ENCODE measurements around the gene MGAT4A. TPM values are rescaled to one million over a fixed set of nuclear protein-coding genes. Genes with fewer than 3 reads are reported as not detected.
"Not testable (repeated sequence)": the region's sequence is repeated elsewhere in the genome, so short reads cannot be mapped to it uniquely, and the experiment has no call there.

Gene MGAT4A
- total RNA-seq, 2 donors from 2014 or later = 13.2 to 37.4 TPM

- no peak for DNase-seq (ENCODE audit: low spot score)
- Histone ChIP-seq H3K27ac (peak overlapping the region in 1 of 2 donors; percentile 91), H3K4me3 (peak overlapping the region in 1 of 2 donors; percentile 84), H3K27me3 (no peaks in the 10 kb centered on the region), H3K36me3 (no peaks in the 10 kb centered on the region), H3K9me3 (no peaks in the 10 kb centered on the region), H3K4me1 (peaks cover 0 to 27% of the 10 kb centered on the region in 2 donors)
- TF ChIP-seq, protein P1, sequence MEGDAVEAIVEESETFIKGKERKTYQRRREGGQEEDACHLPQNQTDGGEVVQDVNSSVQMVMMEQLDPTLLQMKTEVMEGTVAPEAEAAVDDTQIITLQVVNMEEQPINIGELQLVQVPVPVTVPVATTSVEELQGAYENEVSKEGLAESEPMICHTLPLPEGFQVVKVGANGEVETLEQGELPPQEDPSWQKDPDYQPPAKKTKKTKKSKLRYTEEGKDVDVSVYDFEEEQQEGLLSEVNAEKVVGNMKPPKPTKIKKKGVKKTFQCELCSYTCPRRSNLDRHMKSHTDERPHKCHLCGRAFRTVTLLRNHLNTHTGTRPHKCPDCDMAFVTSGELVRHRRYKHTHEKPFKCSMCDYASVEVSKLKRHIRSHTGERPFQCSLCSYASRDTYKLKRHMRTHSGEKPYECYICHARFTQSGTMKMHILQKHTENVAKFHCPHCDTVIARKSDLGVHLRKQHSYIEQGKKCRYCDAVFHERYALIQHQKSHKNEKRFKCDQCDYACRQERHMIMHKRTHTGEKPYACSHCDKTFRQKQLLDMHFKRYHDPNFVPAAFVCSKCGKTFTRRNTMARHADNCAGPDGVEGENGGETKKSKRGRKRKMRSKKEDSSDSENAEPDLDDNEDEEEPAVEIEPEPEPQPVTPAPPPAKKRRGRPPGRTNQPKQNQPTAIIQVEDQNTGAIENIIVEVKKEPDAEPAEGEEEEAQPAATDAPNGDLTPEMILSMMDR (IDR thresholded peaks at IDR 0.05) = no peak
Observed at GRCh38 chr2:98732430-98733051, 1.6 kb upstream of the MGAT4A start.

- H3K4me1 ChIP-seq = peaks cover 0 to 34% of the 10 kb centered on the region in 2 donors
- H3K36me3 ChIP-seq = no peaks in the 10 kb centered on the region
- H3K9me3 ChIP-seq = no peaks in the 10 kb centered on the region
- peak overlapping the region; percentile 84 to 90 for H3K4me3 ChIP-seq
- H3K27ac ChIP-seq = peak overlapping the region; percentile 89 to 91
- DNase-seq (ENCODE audit: low spot score) = no peak
- TF ChIP-seq, protein P1 (IDR thresholded peaks at IDR 0.05) = no peak
- no peaks in the 10 kb centered on the region for H3K27me3 ChIP-seq
Observed at GRCh38 chr2:98731894-98732349, 990 bp upstream of the MGAT4A start.

GRCh38 chr2:98730707-98731040 lies 258 bp downstream of the MGAT4A start:
- no peaks in the 10 kb centered on the region for H3K36me3 ChIP-seq
- peak overlapping the region; percentile 84 to 88 for H3K27ac ChIP-seq
- H3K4me1 ChIP-seq = peaks cover 0 to 41% of the 10 kb centered on the region in 2 donors
- H3K9me3 ChIP-seq = no peaks in the 10 kb centered on the region
- H3K4me3 ChIP-seq = peak overlapping the region; percentile 83 to 87
- TF ChIP-seq, protein P1 (IDR thresholded peaks at IDR 0.05) = no peak
- no peaks in the 10 kb centered on the region for H3K27me3 ChIP-seq
- DNase-seq (ENCODE audit: low spot score) = no peak

DNA sequence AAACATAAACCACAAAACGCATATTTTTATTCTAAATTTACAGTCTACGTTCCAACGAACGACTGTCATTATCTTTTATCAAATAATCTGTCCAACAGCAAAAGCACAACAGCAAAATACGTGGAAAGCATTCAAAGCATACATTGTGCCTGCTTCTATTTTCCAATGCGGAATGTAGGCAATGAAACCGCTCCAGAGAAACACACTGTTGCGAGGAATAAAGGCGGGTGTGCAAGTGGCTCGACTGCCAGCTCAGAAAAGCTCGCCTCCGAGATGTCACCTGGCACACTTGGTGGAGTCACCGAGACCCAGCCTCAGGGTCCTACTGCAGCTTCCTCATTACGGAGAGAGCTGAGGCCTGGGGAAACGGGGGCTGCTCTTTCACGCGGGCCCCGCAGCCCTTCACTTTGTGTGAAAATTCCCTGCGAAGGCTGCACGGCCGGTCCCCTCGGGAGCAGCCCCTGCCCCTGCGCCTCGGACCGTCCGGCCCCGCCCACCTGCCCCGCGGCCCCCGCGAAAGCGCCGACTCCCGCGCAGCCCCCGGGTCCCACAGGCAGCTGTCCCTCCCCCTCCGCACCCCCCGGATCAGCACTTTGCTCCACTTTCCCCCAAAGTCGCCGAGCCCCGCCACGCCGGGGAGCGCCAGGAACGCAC lies 752 bp downstream of the MGAT4A start:
- no peaks in the 10 kb centered on the region for H3K36me3 ChIP-seq
- H3K9me3 ChIP-seq = no peaks in the 10 kb centered on the region
- peak overlapping the region; percentile 83 to 87 for H3K4me3 ChIP-seq
- peaks cover 0 to 45% of the 10 kb centered on the region in 2 donors for H3K4me1 ChIP-seq
- peak overlapping the region; percentile 84 to 88 for H3K27ac ChIP-seq
- TF ChIP-seq, protein P1 (IDR thresholded peaks at IDR 0.05) = no peak
- peak; percentile 70 for DNase-seq (ENCODE audit: low spot score)
- no peaks in the 10 kb centered on the region for H3K27me3 ChIP-seq

- Histone ChIP-seq H3K27me3 (no peaks in the 10 kb centered on the region), H3K27ac (peak overlapping the region; percentile 84 to 88), H3K36me3 (no peaks in the 10 kb centered on the region), H3K4me1 (peaks cover 0 to 50% of the 10 kb centered on the region in 2 donors), H3K9me3 (no peaks in the 10 kb centered on the region), H3K4me3 (peak overlapping the region; percentile 83 to 87)
- DNase-seq (ENCODE audit: low spot score) = no peak
- TF ChIP-seq, protein P1 (IDR thresholded peaks at IDR 0.05) = no peak
Observed at GRCh38 chr2:98729652-98730051, 1.3 kb downstream of the MGAT4A start.

DNA sequence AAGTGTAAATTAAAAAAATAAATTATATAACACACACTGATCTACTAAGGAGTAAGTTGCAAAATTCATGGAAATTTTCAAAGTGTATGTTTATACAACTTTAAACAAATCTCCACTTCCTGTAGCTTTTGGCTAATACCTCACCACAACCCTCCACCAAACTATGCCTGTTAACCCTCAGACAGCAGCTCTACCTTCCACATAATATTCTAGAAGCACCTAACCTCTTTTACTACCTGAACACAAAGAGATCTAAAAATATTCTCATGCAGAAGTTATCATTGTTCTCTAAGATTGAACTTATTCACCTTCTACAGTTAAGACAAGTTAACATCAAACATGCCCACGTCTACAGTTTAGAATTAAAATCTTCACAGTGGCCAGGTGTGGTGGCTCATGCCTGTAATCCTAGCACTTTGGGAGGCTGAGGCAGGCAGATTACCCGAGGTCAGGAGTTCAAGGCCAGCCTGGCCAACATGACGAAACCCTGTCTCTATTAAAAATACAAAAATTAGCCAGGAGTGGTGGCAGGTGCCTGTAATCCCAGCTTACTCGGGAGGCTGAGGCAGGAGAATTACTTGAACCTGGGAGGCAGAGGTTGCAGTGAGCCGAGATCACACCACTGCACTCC lies 2.7 kb downstream of the MGAT4A start:
- Histone ChIP-seq H3K27ac (peak overlapping the region; percentile 28 to 47), H3K4me1 (peaks cover 0 to 52% of the 10 kb centered on the region in 2 donors)
- not testable (repeated sequence) for H3K4me3 ChIP-seq; H3K27me3 ChIP-seq; H3K36me3 ChIP-seq; H3K9me3 ChIP-seq; DNase-seq (ENCODE audit: low spot score)

All from right atrium auricular region (tissue), 2 donors.